IMR-90 (cell line): ENCODE measurements around the gene CCDC146.

Experiments
- BHLHE40 ChIP-seq: fragments of 150-350 bp; IDR thresholded peaks from 2 replicates; pipeline ENCODE4 v1.6.1; 2016; ENCODE audit warnings: mild to moderate bottlenecking, low read depth, low read length
- CEBPB ChIP-seq: IDR thresholded peaks from 2 replicates; pipeline ENCODE4 v1.6.1; 2012; ENCODE audit warnings: low read depth, low read length, improper control_type of control experiment
- CHD1 ChIP-seq: IDR thresholded peaks from 2 replicates; pipeline ENCODE4 v1.6.1; 2012; ENCODE audit warnings: low read depth, low read length, improper control_type of control experiment
- CTCF ChIP-seq: conservative IDR thresholded peaks from 2 replicates; pipeline ENCODE4 v1.5.1; 2012; ENCODE audit warnings: mild to moderate bottlenecking, low read depth, low read length, improper control_type of control experiment
- MAFK ChIP-seq: IDR thresholded peaks from 2 replicates; pipeline ENCODE4 v1.6.1; 2012; ENCODE audit warnings: low read depth, low read length, improper control_type of control experiment
- MAZ ChIP-seq: IDR thresholded peaks from 2 replicates; pipeline ENCODE4 v1.6.1; 2012; ENCODE audit warnings: low read depth, mild to moderate bottlenecking, low read length, improper control_type of control experiment, moderate library complexity, borderline replicate concordance
- MXI1 ChIP-seq: IDR thresholded peaks from 2 replicates; pipeline ENCODE4 v1.6.1; 2012; ENCODE audit warnings: low read depth, mild to moderate bottlenecking, low read length, moderate library complexity, borderline replicate concordance
- NFE2L2 ChIP-seq: fragments of 150-350 bp; IDR thresholded peaks from 2 replicates; pipeline ENCODE4 v1.6.1; 2016; ENCODE audit warnings: low read depth, mild to moderate bottlenecking, low read length
- POLR2A ChIP-seq: IDR thresholded peaks from 2 replicates; pipeline ENCODE4 v1.6.1; 2012; ENCODE audit warnings: mild to moderate bottlenecking, low read depth, low read length
- RAD21 ChIP-seq: IDR thresholded peaks from 2 replicates; pipeline ENCODE4 v1.6.1; 2012; ENCODE audit warnings: low read length, improper control_type of control experiment
- RFX5 ChIP-seq: IDR thresholded peaks from 2 replicates; pipeline ENCODE4 v1.8.0; 2012; ENCODE audit warnings: low read depth, mild to moderate bottlenecking, low read length, moderate library complexity
- SMC3 ChIP-seq: fragments of 150-350 bp; IDR thresholded peaks from 2 replicates; pipeline ENCODE4 v1.6.1; 2016; ENCODE audit warnings: low read depth, mild to moderate bottlenecking, antibody characterized with exemption, low read length, moderate library complexity
- TF ChIP-seq, protein P1 (sequence below): fragments of 150-350 bp; IDR thresholded peaks from 2 replicates; pipeline ENCODE4 v1.6.1; 2017; ENCODE audit warnings: mild to moderate bottlenecking, antibody characterized with exemption, low read length, low read depth

DNA sequence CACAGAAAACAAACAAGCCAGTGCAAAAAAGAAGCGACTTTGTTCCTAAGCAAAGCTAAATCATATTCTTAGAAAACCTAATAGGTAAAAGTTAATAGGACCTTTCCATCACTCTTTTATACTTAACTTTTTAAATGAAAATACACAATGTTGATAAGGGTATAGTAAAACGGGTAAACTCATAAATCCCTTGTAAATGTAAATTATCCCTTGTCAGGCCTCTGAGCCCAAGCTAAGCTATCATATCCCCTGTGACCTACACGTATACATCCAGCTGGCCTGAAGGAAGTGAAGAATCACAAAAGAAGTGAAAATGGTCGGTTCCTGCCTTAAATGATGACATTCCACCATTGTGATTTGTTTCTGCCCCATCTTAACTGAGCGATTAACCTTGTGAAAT is 217.3 kb downstream of the CCDC146 start:
- no peak for TF ChIP-seq CTCF
- no peak for TF ChIP-seq RAD21
- no peak for TF ChIP-seq MAZ
- TF ChIP-seq POLR2A = no peak
- TF ChIP-seq MXI1 = no peak
- TF ChIP-seq CEBPB = no peak
- TF ChIP-seq, protein P1, sequence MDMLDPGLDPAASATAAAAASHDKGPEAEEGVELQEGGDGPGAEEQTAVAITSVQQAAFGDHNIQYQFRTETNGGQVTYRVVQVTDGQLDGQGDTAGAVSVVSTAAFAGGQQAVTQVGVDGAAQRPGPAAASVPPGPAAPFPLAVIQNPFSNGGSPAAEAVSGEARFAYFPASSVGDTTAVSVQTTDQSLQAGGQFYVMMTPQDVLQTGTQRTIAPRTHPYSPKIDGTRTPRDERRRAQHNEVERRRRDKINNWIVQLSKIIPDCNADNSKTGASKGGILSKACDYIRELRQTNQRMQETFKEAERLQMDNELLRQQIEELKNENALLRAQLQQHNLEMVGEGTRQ = no peak
- TF ChIP-seq BHLHE40 = no peak
- TF ChIP-seq RFX5 = no peak
- no peak for TF ChIP-seq NFE2L2
- no peak for TF ChIP-seq MAFK
- TF ChIP-seq SMC3 = no peak
- TF ChIP-seq CHD1 = no peak
